OCI-LY7 (cell line): ENCODE measurements around the gene ZNF343.

ENCODE experiments used
- EZH2phosphoT487 ChIP-seq: fragments of 200-600 bp; sonication (generic); IDR thresholded peaks from 2 replicates; pipeline ENCODE4 v1.6.1; 2018; ENCODE audit warnings: low read depth, borderline replicate concordance, mild to moderate bottlenecking, mixed run types, antibody characterized with exemption, low read length, moderate library complexity, mixed read lengths
- TF ChIP-seq, protein P1 (sequence below): fragments of 200-600 bp; sonication (generic); conservative IDR thresholded peaks from 2 replicates; pipeline ENCODE4 v1.5.1; 2014; ENCODE audit warnings: mild to moderate bottlenecking, antibody characterized with exemption, low read length, moderate library complexity, mixed read lengths

GRCh38 chr20:2538931-2539720, 30.4 kb upstream of the ZNF343 start:
- TF ChIP-seq, protein P1, sequence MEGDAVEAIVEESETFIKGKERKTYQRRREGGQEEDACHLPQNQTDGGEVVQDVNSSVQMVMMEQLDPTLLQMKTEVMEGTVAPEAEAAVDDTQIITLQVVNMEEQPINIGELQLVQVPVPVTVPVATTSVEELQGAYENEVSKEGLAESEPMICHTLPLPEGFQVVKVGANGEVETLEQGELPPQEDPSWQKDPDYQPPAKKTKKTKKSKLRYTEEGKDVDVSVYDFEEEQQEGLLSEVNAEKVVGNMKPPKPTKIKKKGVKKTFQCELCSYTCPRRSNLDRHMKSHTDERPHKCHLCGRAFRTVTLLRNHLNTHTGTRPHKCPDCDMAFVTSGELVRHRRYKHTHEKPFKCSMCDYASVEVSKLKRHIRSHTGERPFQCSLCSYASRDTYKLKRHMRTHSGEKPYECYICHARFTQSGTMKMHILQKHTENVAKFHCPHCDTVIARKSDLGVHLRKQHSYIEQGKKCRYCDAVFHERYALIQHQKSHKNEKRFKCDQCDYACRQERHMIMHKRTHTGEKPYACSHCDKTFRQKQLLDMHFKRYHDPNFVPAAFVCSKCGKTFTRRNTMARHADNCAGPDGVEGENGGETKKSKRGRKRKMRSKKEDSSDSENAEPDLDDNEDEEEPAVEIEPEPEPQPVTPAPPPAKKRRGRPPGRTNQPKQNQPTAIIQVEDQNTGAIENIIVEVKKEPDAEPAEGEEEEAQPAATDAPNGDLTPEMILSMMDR, result no peak
- TF ChIP-seq EZH2phosphoT487, result no peak
